Activated CD4-positive, CD25-positive, alpha-beta regulatory T cell treated with anti-CD3 and anti-CD28 coated beads, Interleukin-2, amount 50 U/mL, for 24 hours (primary cell): Measurements from ENCODE around the gene PWP2.
A peak's percentile ranks its signal among the peaks of the same experiment; 100 is the strongest.
"Not testable (repeated sequence)": the region's sequence is repeated elsewhere in the genome, so short reads cannot be mapped to it uniquely, and the experiment has no call there.

Experiments used
- ATAC-seq, 2 donors: fragments of 150-1000 bp; cut with Tn5 transposase; one replicate each; pipeline ENCODE4 v1.10.0; 2021; ENCODE audit warnings: mild to moderate bottlenecking in 1 of 2, moderate library complexity in 1 of 2

Gene PWP2

GRCh38 chr21:44139787-44140551 lies 32.8 kb downstream of the PWP2 start:
- not testable (repeated sequence) for ATAC-seq

GRCh38 chr21:44140552-44140932 lies 33.3 kb downstream of the PWP2 start:
- not testable (repeated sequence) for ATAC-seq

- ATAC-seq, result not testable (repeated sequence)
These were observed 35.3 kb downstream of the PWP2 start for GRCh38 chr21:44142470-44142869.

GRCh38 chr21:44143380-44143779 lies 36.2 kb downstream of the PWP2 start:
- peak; percentile 63 to 64 for ATAC-seq

- ATAC-seq, result not testable (repeated sequence)
These were observed 36.8 kb downstream of the PWP2 start for GRCh38 chr21:44143996-44144395.

GRCh38 chr21:44144784-44145602 lies 37.8 kb downstream of the PWP2 start:
- peak; percentile 25 to 36 for ATAC-seq

GRCh38 chr21:44145616-44146015 lies 38.4 kb downstream of the PWP2 start:
- ATAC-seq, result peak in 1 of 2 donors; percentile 18

- ATAC-seq, result peak in 1 of 2 donors; percentile 35
These were observed 39.9 kb downstream of the PWP2 start for GRCh38 chr21:44147108-44147507.

- not testable (repeated sequence) for ATAC-seq
These were observed 43.1 kb downstream of the PWP2 start for GRCh38 chr21:44150255-44150654.

- ATAC-seq, result not testable (repeated sequence)
These were observed 46.2 kb downstream of the PWP2 start for GRCh38 chr21:44153214-44153888.

GRCh38 chr21:44153889-44154228 lies 46.7 kb downstream of the PWP2 start:
- ATAC-seq, result peak; percentile 70 to 72

GRCh38 chr21:44154816-44155230 lies 47.6 kb downstream of the PWP2 start:
- ATAC-seq, result peak; percentile 12 to 15

GRCh38 chr21:44155231-44155993 lies 48.2 kb downstream of the PWP2 start:
- peak; percentile 45 to 49 for ATAC-seq

- not testable (repeated sequence) for ATAC-seq
These were observed 48.8 kb downstream of the PWP2 start for GRCh38 chr21:44155994-44156380.

- not testable (repeated sequence) for ATAC-seq
These were observed 50.4 kb downstream of the PWP2 start for GRCh38 chr21:44157439-44158081.

- not testable (repeated sequence) for ATAC-seq
These were observed 50.9 kb downstream of the PWP2 start for GRCh38 chr21:44158082-44158468.

- peak; percentile 64 to 67 for ATAC-seq
These were observed 52.4 kb downstream of the PWP2 start for GRCh38 chr21:44159349-44160297.

- ATAC-seq, result not testable (repeated sequence)
These were observed 53.1 kb downstream of the PWP2 start for GRCh38 chr21:44160298-44160672.

- not testable (repeated sequence) for ATAC-seq
These were observed 53.6 kb downstream of the PWP2 start for GRCh38 chr21:44160821-44161220.

- ATAC-seq, result not testable (repeated sequence)
These were observed 56.0 kb downstream of the PWP2 start for GRCh38 chr21:44163167-44163653.

- not testable (repeated sequence) for ATAC-seq
These were observed 58.7 kb downstream of the PWP2 start for GRCh38 chr21:44165933-44166332.
